Prostate gland (tissue), 2 donors: Measurements from ENCODE around the gene CACNA1H.

Source experiments
- POLR2A ChIP-seq: fragments of 450-650 bp; IDR thresholded peaks from one replicate; pipeline ENCODE4 v1.6.1; 2016; ENCODE audit warnings: antibody characterized with exemption, mild to moderate bottlenecking
- POLR2AphosphoS5 ChIP-seq: sonication (generic); formaldehyde crosslinking; IDR thresholded peaks from one replicate; pipeline ENCODE4 v1.6.1; 2017; ENCODE audit warnings: antibody characterized with exemption
- TF ChIP-seq, protein P1 (sequence below), 4 experiments: fragments of 200-600 bp in 2 of 4; fragments of 450-650 bp in 2 of 4; sonication (generic) in 2 of 4; IDR thresholded peaks; 1 replicate in 3 of 4; 2 replicates in 1 of 4; pipeline ENCODE4 v1.5.1; 2016 to 2019; ENCODE audit warnings: antibody characterized with exemption in 4 of 4, mild to moderate bottlenecking in 2 of 4, moderate library complexity in 2 of 4

DNA sequence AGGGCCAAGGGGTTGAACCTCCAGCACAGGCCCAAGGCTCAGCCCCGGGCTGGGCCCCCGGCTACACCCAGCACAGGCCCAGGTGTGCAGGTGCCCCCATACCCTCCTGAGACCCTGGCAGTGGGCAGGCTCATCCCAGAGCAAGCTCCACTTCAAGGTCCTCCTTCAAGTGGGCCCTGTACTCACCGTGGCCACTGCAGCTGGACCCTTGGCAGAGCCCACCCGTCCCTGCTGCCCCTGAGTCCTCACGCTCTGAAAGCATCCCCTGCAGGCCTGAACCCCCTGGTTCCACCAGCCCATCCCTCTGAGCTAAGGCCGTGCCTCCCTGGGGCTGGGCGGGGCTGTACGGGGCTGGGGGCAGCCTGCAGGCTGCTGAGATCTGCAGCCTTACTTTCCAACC lies 11.2 kb upstream of the CACNA1H start:
- TF ChIP-seq POLR2A (no peak), POLR2AphosphoS5 (no peak)
- TF ChIP-seq, protein P1, sequence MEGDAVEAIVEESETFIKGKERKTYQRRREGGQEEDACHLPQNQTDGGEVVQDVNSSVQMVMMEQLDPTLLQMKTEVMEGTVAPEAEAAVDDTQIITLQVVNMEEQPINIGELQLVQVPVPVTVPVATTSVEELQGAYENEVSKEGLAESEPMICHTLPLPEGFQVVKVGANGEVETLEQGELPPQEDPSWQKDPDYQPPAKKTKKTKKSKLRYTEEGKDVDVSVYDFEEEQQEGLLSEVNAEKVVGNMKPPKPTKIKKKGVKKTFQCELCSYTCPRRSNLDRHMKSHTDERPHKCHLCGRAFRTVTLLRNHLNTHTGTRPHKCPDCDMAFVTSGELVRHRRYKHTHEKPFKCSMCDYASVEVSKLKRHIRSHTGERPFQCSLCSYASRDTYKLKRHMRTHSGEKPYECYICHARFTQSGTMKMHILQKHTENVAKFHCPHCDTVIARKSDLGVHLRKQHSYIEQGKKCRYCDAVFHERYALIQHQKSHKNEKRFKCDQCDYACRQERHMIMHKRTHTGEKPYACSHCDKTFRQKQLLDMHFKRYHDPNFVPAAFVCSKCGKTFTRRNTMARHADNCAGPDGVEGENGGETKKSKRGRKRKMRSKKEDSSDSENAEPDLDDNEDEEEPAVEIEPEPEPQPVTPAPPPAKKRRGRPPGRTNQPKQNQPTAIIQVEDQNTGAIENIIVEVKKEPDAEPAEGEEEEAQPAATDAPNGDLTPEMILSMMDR (IDR thresholded peaks at IDR 0.05) = no peak
